Osteocyte (in vitro differentiated cells): ENCODE data around the gene PHF23. TPM values are rescaled to one million over a fixed set of nuclear protein-coding genes. Genes with fewer than 3 reads are reported as not detected.

Source experiments
- DNase-seq: peaks from one replicate; pipeline ENCODE4 v3.0.0; 2021; ENCODE audit warnings: mixed read lengths; ENCODE audit not compliant: unreplicated experiment; ENCODE audit errors: extremely low spot score
- H3K27ac Mint-ChIP-seq: one replicate; pipeline ENCODE4 v1.8.0; 2021; ENCODE audit warnings: mild to moderate bottlenecking, mixed read lengths; ENCODE audit not compliant: unreplicated experiment
- H3K27me3 Mint-ChIP-seq: one replicate; pipeline ENCODE4 v1.8.0; 2021; ENCODE audit warnings: mixed read lengths; ENCODE audit not compliant: unreplicated experiment
- H3K36me3 Mint-ChIP-seq: one replicate; pipeline ENCODE4 v1.8.0; 2021; ENCODE audit warnings: mixed read lengths; ENCODE audit not compliant: unreplicated experiment
- H3K4me1 Mint-ChIP-seq: one replicate; pipeline ENCODE4 v1.8.0; 2021; ENCODE audit warnings: mixed read lengths; ENCODE audit not compliant: unreplicated experiment
- H3K4me3 Mint-ChIP-seq: one replicate; pipeline ENCODE4 v1.8.0; 2021; ENCODE audit warnings: mild to moderate bottlenecking, moderate library complexity, mixed read lengths; ENCODE audit not compliant: unreplicated experiment
- H3K9me3 Mint-ChIP-seq: one replicate; pipeline ENCODE4 v1.8.0; 2021; ENCODE audit warnings: mixed read lengths; ENCODE audit not compliant: unreplicated experiment
- total RNA-seq: library from RNA; stranded (reverse); gene quantifications from 2 replicates; pipeline ENCODE4 v1.2.1, GENCODE V29; 2021
- TF ChIP-seq, protein P1 (sequence below): fragments of 200-600 bp; sonication (generic); IDR thresholded peaks from 2 replicates; pipeline ENCODE4 v1.5.0; 2021; ENCODE audit warnings: antibody characterized with exemption, mild to moderate bottlenecking, moderate library complexity

Gene PHF23
- total RNA-seq, 1 donor from 2014 or later, result 51.6 TPM

DNA sequence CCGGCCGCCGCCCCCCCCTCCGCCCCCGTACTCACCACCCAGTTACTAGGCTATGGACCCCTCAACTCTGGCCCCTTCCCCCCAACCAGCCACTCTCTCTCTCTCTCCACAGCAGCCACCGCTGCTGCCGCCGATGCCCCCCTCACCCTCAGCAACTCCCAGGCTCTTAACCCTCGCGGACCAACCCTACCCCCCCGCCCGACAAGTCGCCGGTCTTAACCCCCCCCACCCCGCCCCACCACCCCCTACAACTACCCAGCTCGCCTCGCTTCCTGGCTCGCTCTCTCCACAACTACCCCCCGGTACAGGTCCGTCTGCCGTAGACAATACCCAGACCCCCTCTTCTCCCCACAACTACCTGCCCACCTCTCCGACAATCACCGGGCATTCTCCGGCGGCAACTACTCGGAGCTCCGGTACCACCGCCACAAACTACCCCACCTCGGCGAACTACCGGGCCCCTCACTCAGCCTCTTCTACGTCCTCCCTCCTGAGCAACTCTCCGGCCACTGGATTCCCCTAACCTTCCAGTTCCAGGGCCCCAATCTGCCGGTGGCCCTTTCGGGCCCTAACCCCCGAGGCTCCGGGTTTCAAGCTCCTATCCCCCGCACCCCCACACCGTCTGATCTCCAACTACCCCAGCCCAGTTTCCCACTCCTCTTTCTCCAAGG lies 702 bp downstream of the PHF23 start:
- Mint-ChIP-seq H3K27ac (peak overlapping the region; percentile 93), H3K9me3 (no peaks in the 10 kb centered on the region), H3K27me3 (no peaks in the 10 kb centered on the region), H3K4me1 (peaks cover 59% of the 10 kb centered on the region), H3K36me3 (peaks cover 42% of the 10 kb centered on the region), H3K4me3 (peak overlapping the region; percentile 99)
- no peak for DNase-seq
- TF ChIP-seq, protein P1, sequence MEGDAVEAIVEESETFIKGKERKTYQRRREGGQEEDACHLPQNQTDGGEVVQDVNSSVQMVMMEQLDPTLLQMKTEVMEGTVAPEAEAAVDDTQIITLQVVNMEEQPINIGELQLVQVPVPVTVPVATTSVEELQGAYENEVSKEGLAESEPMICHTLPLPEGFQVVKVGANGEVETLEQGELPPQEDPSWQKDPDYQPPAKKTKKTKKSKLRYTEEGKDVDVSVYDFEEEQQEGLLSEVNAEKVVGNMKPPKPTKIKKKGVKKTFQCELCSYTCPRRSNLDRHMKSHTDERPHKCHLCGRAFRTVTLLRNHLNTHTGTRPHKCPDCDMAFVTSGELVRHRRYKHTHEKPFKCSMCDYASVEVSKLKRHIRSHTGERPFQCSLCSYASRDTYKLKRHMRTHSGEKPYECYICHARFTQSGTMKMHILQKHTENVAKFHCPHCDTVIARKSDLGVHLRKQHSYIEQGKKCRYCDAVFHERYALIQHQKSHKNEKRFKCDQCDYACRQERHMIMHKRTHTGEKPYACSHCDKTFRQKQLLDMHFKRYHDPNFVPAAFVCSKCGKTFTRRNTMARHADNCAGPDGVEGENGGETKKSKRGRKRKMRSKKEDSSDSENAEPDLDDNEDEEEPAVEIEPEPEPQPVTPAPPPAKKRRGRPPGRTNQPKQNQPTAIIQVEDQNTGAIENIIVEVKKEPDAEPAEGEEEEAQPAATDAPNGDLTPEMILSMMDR, result no peak

DNA sequence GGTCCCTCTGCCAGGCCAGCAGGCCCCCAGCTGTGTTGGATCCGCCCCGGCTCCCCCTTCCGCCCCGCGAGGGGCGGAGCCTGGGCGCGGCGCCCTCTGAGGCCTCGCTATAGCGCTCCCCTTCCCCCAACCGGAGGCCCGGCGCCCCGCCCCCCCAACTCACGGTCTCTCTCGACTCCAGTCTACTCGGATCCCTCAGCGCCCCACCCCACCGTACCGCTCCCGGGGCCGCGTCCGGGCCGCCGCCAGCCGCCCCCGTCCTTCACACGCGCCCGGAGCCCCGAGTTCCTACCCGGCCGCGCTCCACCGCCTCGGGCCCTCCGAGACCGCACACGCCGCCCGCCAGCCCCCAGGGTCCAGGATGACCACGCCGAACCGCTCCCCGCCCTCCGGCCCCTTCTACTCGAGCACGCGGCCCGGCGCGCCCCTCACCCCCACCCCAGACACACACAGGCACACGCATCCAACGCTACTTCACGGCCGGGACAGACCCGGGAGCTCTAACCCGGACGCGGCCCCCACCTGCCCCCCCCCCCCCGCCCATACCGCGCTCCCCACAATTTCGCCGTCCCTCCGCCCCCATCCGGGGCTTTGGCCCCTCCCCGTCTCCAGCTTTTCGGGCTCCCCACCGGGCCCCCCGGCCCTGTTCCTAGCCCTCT lies 1.4 kb downstream of the PHF23 start:
- peaks cover 59% of the 10 kb centered on the region for H3K4me1 Mint-ChIP-seq
- peak; percentile 90 for DNase-seq
- no peaks in the 10 kb centered on the region for H3K9me3 Mint-ChIP-seq
- H3K36me3 Mint-ChIP-seq, result peaks cover 40% of the 10 kb centered on the region
- H3K27me3 Mint-ChIP-seq, result no peaks in the 10 kb centered on the region
- H3K4me3 Mint-ChIP-seq, result peak overlapping the region; percentile 99
- peak overlapping the region; percentile 68 for H3K27ac Mint-ChIP-seq
- TF ChIP-seq, protein P1, result no peak

DNA sequence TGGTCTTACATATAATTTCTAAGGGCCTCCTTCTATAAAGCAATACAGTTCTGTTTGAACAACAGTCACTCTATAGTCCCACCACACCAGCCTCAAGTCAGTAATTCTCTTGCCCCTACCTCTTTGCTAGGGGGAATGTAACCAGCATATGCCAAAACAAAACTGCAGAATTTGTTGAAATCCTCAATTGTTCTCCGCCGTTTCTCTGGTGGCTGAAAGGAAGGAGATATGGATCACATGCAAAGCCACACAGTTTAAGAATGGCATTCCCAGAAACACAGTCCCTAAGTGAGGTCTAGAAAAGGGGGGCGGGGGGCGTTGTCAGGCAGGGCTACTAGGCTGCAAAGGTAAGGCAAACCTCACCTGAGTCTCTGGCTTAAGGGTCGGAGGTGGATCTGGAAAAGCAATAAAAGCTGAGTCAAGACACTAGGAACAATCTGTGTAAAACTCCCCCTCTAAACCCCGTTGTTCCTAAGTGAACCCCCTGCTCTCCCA lies 1.9 kb downstream of the PHF23 start:
- Mint-ChIP-seq H3K36me3 (peaks cover 40% of the 10 kb centered on the region), H3K27me3 (no peaks in the 10 kb centered on the region), H3K9me3 (no peaks in the 10 kb centered on the region), H3K27ac (peak overlapping the region; percentile 68), H3K4me3 (peak overlapping the region; percentile 99), H3K4me1 (peaks cover 63% of the 10 kb centered on the region)
- TF ChIP-seq, protein P1, result no peak
- DNase-seq, result no peak

DNA sequence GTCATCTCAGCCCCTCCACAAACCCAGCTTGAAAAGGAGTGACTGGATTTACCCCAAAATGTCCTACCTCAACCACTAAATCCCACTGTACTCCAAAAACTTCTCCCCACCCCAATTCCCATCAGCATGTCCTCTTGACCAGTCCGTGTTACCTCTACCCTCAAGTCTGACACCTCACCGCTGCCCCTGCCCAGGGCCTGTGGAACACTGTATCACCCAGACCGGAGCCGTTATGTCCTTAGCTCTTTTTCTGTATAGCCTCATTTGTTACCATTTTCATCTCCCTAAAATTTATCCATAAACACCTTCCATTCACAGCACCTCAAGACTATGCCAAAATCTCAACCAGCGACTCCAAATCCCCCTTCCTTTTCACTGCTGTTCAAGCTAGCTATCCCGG lies 2.4 kb downstream of the PHF23 start:
- peak overlapping the region; percentile 68 for H3K27ac Mint-ChIP-seq
- H3K4me3 Mint-ChIP-seq, result peak overlapping the region; percentile 99
- peaks cover 36% of the 10 kb centered on the region for H3K36me3 Mint-ChIP-seq
- no peaks in the 10 kb centered on the region for H3K27me3 Mint-ChIP-seq
- H3K4me1 Mint-ChIP-seq, result peaks cover 64% of the 10 kb centered on the region
- TF ChIP-seq, protein P1, result no peak
- no peak for DNase-seq
- no peaks in the 10 kb centered on the region for H3K9me3 Mint-ChIP-seq
